ENCODE measurements around the gene VKORC1.

Gene VKORC1

DNA sequence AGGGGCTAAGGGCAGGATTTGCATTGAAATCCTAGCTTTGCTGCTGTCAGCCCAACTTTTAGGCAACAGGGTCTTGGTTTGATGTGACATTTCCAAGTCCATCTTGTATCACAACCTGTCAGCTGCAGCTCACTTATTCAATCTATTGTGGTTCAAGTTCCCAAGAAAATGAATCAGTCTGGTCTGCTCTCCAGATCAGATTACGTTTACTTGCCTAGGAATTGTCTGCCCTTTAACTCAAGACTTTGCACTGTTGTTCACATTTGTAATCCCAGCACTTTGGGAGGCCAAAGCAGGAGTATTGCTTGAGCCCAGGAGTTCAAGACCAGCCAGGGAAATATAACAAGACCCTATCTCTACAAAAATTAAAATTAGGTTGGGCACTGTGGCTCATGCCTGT lies 51.2 kb downstream of the VKORC1 start:
- Histone ChIP-seq H3K27ac (no peak overlapping the region), H3K27me3 (replicated peaks) (no peaks in the 10 kb centered on the region), H3K4me3 (ENCODE audit: low read depth, low read length) (no peak overlapping the region), H3K36me3 (replicated peaks) (peaks cover 27% of the 10 kb centered on the region)
- DNase-seq: no peak
- in situ Hi-C loops (cut with HindIII; ENCODE audit: low pct_ligation_motif_present, low sequenced_read_pairs): no loop called here
- TF ChIP-seq, protein P1, sequence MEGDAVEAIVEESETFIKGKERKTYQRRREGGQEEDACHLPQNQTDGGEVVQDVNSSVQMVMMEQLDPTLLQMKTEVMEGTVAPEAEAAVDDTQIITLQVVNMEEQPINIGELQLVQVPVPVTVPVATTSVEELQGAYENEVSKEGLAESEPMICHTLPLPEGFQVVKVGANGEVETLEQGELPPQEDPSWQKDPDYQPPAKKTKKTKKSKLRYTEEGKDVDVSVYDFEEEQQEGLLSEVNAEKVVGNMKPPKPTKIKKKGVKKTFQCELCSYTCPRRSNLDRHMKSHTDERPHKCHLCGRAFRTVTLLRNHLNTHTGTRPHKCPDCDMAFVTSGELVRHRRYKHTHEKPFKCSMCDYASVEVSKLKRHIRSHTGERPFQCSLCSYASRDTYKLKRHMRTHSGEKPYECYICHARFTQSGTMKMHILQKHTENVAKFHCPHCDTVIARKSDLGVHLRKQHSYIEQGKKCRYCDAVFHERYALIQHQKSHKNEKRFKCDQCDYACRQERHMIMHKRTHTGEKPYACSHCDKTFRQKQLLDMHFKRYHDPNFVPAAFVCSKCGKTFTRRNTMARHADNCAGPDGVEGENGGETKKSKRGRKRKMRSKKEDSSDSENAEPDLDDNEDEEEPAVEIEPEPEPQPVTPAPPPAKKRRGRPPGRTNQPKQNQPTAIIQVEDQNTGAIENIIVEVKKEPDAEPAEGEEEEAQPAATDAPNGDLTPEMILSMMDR (IDR thresholded peaks at IDR 0.05; ENCODE audit: low read depth, low read length, missing control alignments): no peak

DNA sequence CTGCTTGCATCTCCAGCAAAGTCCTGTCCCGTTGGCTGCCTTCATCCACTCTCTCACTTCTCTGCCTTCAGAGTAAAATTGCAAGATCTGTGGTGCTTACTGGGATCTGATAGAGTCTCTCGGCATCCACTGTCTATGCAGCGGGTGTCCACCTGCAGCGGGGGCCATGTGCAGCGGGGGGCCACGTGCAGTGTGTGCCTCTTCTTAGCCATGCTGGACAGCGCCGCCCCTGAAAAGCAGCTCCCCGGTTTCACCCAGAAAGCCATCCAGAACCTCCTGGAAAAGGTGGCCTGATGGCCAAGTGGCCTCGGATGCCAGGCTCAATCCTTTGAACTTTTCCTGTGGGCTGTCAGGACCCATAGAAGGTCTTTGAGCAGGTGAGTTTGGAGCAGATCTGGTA lies 51.7 kb downstream of the VKORC1 start:
- in situ Hi-C loops (cut with HindIII; ENCODE audit: low pct_ligation_motif_present, low sequenced_read_pairs): no loop called here
- no peak for DNase-seq
- no peak overlapping the region for H3K27ac ChIP-seq
- H3K4me3 ChIP-seq (ENCODE audit: low read depth, low read length): no peak overlapping the region
- H3K27me3 ChIP-seq (replicated peaks): no peaks in the 10 kb centered on the region
- H3K36me3 ChIP-seq (replicated peaks): peaks cover 31% of the 10 kb centered on the region
- TF ChIP-seq, protein P1 (IDR thresholded peaks at IDR 0.05; ENCODE audit: low read depth, low read length, missing control alignments): no peak
